Stimulated activated CD8-positive, alpha-beta memory T cell treated with anti-CD3 and anti-CD28 coated beads, Interleukin-12 subunit alpha, Interleukin-12 subunit beta, amount 100 ng/mL, for 1 hour (primary cell): Measurements from ENCODE around the gene ATP2A3.
"Not testable (repeated sequence)": the region's sequence is repeated elsewhere in the genome, so short reads cannot be mapped to it uniquely, and the experiment has no call there.

ENCODE experiments used
- DNase-seq: peaks from one replicate; pipeline ENCODE4 v3.0.0-alpha.2; 2020; ENCODE audit warnings: low read depth

ATP2A3 gene

GRCh38 chr17:3954976-3955672, 9.1 kb downstream of the ATP2A3 start:
- DNase-seq: no peak

- no peak for DNase-seq
These were observed 10.2 kb downstream of the ATP2A3 start for GRCh38 chr17:3954086-3954485.

GRCh38 chr17:3953542-3953941, 10.7 kb downstream of the ATP2A3 start:
- no peak for DNase-seq

GRCh38 chr17:3952186-3952585, 12.1 kb downstream of the ATP2A3 start:
- no peak for DNase-seq

GRCh38 chr17:3951420-3951819, 12.8 kb downstream of the ATP2A3 start:
- DNase-seq: no peak

GRCh38 chr17:3951003-3951402, 13.2 kb downstream of the ATP2A3 start:
- no peak for DNase-seq

GRCh38 chr17:3950584-3950983, 13.7 kb downstream of the ATP2A3 start:
- no peak for DNase-seq

- no peak for DNase-seq
These were observed 14.8 kb downstream of the ATP2A3 start for GRCh38 chr17:3949418-3949817.

- not testable (repeated sequence) for DNase-seq
These were observed 15.7 kb downstream of the ATP2A3 start for GRCh38 chr17:3948551-3948950.

- no peak for DNase-seq
These were observed 16.9 kb downstream of the ATP2A3 start for GRCh38 chr17:3947318-3947810.

GRCh38 chr17:3946711-3947235, 17.5 kb downstream of the ATP2A3 start:
- DNase-seq: no peak

- no peak for DNase-seq
These were observed 19.5 kb downstream of the ATP2A3 start for GRCh38 chr17:3944485-3945388.

- no peak for DNase-seq
These were observed 20.9 kb downstream of the ATP2A3 start for GRCh38 chr17:3943240-3943891.

GRCh38 chr17:3940965-3941698, 23.1 kb downstream of the ATP2A3 start:
- DNase-seq: no peak

- DNase-seq: no peak
These were observed 26.9 kb downstream of the ATP2A3 start for GRCh38 chr17:3937359-3937758.

- DNase-seq: no peak
These were observed 28.3 kb downstream of the ATP2A3 start for GRCh38 chr17:3935825-3936355.

- no peak for DNase-seq
These were observed 29.1 kb downstream of the ATP2A3 start for GRCh38 chr17:3935140-3935542.

GRCh38 chr17:3929764-3930163, 34.5 kb downstream of the ATP2A3 start:
- DNase-seq: no peak

- DNase-seq: no peak
These were observed 35.1 kb downstream of the ATP2A3 start for GRCh38 chr17:3929181-3929580.

GRCh38 chr17:3928406-3928805, 35.8 kb downstream of the ATP2A3 start:
- DNase-seq: no peak

GRCh38 chr17:3927628-3928340, 36.5 kb downstream of the ATP2A3 start:
- no peak for DNase-seq
